HG03175 (cell line): Measurements from ENCODE around the gene DOCK4.
"Not testable (repeated sequence)": the region's sequence is repeated elsewhere in the genome, so short reads cannot be mapped to it uniquely, and the experiment has no call there.

Experiments
- ATAC-seq: cut with Tn5 transposase; IDR thresholded peaks from one replicate; pipeline ENCODE4 v1.9.1; 2021; ENCODE audit warnings: mild to moderate bottlenecking, moderate library complexity; ENCODE audit not compliant: unreplicated experiment

The DOCK4 gene

DNA sequence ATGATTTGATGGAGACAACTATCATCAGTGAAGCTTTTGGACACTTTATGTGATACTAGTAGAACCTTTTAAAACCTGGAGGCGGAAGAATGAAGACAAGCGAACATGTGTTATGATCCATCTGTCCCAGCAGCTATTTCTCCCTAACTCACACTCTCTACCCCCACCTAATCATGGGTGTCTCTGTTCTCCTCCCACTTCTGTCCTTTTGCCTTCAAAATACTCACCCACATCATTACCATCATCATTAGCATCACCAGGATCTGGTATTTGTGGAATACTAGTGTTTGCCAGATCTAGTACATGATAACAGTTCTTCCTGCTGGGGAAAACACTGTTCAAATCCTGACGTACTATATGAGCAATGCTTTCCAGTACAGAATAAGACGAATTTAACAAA, 287.7 kb downstream of the DOCK4 start:
- ATAC-seq: no peak

DNA sequence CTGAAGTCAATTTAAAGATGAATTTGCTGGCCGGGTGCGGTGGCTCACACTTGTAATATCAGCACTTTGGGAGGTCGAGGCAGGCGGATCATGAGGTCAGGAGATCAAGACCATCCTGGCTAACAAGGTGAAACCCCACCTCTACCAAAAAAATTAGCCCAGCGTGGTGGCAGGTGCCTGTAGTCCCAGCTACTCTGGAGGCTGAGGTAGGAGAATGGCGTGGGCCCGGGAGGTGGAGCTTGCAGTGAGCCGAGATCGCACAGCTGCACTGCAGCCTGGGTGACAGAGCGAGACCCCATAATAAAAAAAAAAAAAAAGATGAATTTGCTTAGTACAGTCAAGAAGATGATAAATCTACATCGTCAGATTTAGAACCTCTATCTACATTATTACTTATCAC, 288.8 kb downstream of the DOCK4 start:
- ATAC-seq: not testable (repeated sequence)

- ATAC-seq: no peak
Measured at GRCh38 chr7:111914291-111914690, 291.9 kb downstream of the DOCK4 start.

DNA sequence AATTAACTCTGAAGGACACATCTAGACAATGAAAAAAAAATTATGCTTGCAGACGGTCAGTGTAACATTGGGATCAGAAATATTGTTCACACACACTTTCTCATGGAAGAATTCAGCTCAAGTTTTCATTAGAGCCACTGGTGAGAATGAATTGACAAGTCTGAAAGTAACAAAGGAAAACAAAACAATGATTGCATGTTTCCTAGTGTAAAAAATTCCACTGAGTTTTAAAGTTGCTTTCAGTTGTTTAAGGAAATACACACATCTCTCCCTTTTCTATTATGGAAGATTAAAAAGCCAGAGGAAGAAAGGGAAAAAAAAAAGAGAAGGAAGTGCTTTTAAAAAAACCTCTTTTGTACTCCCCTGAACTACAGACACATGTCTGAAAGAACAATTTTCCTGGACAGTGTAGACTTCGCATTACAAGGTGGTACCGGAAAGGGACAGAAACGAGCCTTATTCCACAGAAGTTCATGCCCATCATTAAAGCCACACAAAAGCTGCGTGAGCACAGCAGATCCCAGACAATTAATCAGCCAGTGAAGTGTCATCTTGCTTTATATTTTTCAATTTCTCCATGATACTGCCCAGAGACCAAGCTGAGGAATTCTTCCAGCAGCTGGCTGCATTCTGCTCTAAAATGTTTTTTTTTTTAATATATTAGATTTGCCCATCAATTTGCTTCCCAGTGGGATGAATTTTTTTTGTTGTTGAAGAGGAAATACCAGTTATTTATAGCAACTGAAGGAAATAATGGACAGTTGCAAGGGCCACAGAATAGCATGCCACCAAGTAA, 294.8 kb downstream of the DOCK4 start:
- ATAC-seq: no peak

GRCh38 chr7:111910656-111911055, 295.5 kb downstream of the DOCK4 start:
- no peak for ATAC-seq

DNA sequence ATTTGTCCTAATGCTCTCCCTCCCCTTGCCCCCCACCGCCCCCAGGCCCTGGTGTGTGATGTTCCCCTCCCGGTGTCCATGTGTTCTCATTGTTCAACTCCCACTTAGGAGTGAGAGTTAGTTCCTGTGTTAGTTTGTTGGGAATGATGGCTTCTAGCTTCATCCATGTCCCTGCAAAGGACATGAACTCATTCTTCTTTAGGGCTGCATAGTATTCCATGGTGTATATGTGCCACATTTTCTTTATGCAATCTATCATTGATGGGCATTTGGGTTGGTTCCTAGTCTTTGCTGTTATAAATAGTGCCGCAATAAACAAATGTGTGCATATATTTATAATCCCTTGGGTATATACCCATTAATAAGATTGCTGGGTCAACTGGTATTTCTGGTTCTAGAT, 297.5 kb downstream of the DOCK4 start:
- ATAC-seq: not testable (repeated sequence)

DNA sequence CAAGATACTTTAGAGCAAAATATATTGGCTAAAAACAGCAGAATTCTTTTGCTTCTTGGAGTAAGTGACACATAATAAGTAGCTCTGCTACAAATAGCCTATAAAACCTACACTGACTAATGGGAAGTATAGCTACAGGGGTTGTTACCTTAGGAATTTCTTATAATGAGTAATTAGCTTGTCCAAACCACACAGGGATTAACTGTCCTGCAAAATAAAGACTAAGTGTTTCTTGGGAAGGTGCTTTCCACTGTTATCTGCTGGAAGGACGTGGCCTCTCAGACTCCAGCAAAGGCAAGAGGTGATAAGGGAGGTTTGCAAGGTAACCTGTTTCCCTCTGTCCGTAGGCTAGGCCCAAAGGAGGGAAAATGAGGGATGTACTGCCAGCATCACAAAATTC, 302.4 kb downstream of the DOCK4 start:
- no peak for ATAC-seq

- ATAC-seq: no peak
Measured at GRCh38 chr7:111903016-111903415, 303.2 kb downstream of the DOCK4 start.

GRCh38 chr7:111900283-111900682, 305.9 kb downstream of the DOCK4 start:
- ATAC-seq: no peak

GRCh38 chr7:111895049-111895448, 311.1 kb downstream of the DOCK4 start:
- ATAC-seq: no peak

DNA sequence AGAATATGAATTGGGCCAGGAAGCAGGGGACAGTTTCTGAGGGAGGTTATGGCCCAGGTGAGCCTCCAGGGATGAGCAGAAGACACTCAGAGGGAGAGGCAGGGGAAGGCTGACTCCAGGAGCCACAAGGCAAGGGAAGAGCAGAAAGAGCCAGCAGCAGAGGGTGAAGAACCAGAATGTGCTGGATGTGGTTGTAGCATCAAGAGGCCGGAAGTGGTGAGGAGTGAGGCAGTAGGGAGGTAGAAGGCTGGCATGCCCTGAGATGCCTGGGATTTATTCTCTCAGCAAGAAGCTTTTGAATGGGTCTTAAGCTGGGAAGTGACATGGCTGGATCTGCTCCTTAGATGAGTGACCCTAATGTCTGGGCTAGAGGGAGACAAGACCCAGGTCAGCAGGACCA, 311.7 kb downstream of the DOCK4 start:
- ATAC-seq: no peak

DNA sequence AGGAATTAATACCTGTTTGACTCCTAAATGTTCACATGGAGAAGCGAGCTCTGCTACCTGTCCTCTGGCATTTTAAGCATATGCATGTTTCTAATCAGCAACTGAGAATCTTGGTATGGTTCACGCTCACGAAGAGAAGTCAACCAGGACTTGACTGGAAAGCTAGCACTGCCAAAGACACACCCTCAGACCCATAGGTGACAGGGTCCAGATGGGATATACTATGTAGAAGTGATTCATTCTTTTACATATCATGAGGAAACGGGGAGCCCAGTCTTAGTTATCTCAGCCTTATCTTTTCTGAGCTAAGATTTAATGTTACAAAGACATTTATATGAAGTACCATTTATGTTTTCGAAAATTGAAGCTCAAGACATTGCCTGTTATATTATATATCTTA, 313.0 kb downstream of the DOCK4 start:
- no peak for ATAC-seq

GRCh38 chr7:111892588-111892987, 313.6 kb downstream of the DOCK4 start:
- ATAC-seq: no peak

- no peak for ATAC-seq
Measured at GRCh38 chr7:111887734-111888133, 318.5 kb downstream of the DOCK4 start.

DNA sequence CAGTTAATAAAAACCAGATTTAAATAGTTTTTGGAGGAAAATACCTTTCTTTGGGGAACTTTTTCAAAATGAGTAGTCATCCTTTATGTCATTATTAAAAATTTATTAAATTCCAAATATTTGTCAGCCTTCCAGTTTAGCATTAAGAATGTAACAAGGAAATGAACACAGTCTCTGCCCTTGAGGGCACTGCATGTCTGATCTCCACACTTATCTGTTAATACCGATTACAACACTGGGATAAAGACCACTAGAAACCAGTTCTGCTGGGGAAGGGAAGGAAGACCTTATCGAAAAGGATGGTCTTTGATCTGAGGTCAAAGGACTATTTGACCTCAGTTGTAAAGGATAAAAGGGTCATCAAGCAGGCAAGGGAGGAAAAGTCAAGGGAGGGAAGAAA, 320.0 kb downstream of the DOCK4 start:
- no peak for ATAC-seq

DNA sequence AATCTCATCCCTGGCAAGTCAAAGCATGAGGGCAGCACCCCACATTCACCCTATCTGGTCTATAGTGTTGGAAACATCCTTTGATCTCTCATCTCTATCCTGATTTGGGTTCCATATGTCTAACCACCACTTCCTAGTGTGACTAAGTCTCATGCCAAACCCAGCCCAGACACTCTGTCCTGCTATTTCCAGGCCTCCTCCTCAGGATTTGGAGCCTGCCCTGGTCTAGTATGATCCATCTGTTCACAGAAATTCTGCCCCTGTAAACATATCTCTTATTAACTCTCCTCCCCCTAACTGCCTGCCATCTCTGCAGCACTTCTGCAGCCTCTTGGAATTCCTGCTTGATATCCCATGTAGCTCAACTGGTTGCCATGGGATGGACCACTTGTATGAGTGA, 323.0 kb downstream of the DOCK4 start:
- no peak for ATAC-seq

DNA sequence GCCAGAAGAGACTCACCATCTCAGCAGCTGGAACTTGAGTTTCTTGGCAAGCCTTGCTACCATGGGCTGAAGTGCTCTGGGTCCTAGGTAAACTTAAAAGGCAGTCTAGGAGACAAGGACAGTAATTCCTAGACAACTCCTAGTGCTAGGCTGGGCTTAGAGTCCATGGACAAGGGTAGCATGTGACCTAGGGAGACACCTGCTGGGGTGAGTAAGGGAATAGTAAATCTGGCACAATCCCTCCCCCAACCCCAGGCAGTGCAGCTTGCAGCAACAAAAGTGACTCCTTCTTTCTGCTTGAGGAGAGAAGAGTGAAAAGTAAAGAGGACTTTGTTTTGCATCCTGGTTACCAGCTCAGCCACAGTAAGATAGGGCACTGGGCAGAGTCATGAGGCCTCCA, 327.4 kb downstream of the DOCK4 start:
- ATAC-seq: no peak

DNA sequence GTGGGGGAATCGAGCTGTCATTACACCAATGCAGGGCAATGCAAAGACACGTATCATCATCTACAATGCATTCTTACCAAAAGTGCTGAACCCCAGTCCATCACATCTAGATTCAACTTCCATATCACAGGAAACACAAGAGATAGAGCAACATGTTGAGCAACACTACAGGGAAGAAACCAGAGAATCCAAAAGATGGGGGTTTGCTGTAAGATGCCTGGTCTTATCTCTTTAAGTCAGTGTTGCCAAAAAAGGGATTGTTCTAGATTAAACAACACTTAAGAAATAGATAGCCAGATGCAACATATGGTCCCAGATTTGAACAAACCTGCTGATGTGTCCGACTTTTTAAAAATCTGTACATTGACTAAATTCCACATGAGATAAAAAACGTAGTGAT, 328.3 kb downstream of the DOCK4 start:
- no peak for ATAC-seq

GRCh38 chr7:111873963-111874690, 332.1 kb downstream of the DOCK4 start:
- ATAC-seq: no peak

DNA sequence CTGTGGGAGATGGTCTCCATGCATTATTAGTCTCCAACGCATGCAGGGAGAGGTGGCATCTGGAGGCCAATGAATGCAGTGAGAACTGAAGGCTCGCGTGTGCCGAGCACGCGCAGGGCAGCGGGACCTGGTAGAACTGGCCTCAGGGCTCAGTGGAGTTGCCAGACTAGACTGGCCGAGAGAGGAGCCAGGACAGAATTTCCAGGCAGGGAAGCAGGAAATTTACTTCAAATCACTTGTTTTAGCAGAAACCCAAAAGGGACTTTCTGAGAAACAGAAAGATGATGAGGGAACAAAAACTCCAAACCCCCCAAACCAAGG, 332.9 kb downstream of the DOCK4 start:
- ATAC-seq: no peak

DNA sequence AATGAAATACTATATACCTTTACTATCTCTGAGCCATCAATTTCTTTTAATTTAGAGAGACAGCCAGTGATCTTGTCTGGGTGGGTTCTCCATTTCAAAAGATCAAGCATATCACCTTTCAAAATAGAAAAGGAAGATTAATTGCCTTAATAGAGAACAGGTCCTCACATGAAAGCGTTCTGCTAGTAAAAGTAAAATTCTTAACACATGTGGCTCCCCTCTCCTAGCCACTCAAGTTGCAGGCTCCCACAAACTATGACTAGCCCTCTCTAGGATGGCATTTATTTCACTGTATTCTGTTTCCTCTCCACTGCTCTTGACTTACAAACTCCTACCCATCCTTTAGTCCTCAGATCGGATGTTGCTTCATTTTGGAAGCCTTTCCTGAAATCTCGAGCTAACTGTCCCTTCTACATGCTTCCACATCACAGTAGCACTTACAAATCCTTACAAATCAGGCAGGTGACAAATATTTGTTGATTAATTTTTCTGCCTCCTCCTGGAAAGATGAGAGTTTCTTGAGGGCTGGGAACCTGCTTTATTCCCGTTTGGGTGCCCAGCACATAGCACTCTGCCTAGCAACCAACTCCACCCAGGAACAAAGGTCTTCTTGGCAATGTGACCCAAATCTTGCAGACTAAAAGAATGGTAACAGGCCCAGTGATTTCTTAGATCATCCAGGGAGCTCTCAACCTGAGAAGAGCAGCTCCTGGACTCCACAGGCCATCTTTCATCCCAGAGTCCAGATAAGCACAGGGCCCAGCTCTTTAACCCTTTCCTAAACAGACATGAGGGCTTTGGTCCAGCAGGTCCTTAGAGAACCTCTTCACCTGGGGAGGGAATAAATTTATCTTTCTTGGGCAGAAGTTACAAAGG, 333.5 kb downstream of the DOCK4 start:
- ATAC-seq: no peak

DNA sequence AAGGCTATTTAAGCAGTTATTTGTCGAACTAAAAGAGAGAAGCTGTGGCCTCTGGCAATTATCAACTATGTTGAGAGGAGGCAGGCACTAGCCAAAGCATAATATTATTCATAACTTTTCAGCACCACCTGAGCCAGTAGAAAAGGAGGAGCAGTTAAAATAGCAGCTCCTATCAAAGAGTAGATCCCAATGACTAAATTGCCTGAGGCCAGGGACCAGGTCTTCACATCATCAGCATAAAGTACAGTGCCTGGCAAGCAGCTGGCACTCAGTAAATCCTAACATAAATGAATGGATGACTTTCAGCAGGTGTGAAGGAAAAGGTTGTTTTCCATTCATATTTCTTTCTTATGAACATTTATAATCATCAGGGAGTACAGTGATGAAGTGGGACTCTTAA, 334.9 kb downstream of the DOCK4 start:
- ATAC-seq: no peak
